ENCODE data around the gene THEMIS2.
A peak's percentile ranks its signal among the peaks of the same experiment; 100 is the strongest.
"Not testable (repeated sequence)": the region's sequence is repeated elsewhere in the genome, so short reads cannot be mapped to it uniquely, and the experiment has no call there.

THEMIS2 gene

DNA sequence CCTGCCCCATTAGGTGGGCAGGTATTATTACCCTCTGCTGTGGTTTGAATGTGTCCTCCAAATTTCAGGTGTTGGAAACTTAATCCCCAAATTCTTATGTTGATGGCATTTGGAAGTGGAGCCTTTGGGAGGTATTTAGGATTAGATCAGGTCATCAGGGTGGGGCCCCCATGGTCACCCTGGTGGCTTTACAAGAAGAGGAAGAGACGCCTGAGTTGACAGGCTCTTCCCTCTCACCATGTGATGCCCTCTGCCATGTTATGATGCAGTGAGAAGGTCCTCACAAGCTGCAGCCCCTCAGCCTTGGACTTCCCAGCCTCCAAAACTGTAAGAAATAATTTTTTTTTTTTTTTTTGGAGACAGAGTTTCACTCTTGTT lies 8.8 kb upstream of the THEMIS2 start:
- DNase-seq: no peak

DNA sequence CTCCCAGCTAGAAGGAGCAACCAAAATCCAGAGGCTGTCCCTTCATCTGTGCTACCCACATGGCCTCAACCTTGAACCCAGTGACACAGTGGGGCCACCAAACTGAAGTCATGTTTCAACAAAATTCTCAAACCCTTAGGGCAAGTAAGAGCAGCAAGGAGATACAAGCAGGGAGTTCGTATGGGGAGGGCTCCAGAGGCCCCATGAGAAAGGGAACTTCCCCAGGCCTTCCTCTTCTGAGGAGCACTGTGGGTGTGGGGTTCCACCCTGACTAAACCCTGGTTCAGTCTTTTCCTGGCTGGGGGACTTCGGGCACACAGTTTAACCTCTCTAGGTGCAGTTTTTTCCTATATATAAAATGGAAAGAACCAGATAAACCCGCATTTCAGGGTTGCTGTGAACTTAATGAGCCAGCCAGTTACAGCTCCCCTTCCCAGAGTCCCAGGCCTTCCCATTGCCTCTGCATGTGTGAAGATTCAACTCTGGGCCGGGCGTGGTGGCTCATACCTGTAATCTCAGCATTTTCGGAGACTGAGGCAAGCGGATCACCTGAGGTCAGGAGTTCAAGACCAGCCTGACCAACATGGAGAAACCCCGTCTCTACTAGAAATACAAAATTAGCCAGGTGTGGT lies 8.0 kb upstream of the THEMIS2 start:
- no peak for DNase-seq

DNA sequence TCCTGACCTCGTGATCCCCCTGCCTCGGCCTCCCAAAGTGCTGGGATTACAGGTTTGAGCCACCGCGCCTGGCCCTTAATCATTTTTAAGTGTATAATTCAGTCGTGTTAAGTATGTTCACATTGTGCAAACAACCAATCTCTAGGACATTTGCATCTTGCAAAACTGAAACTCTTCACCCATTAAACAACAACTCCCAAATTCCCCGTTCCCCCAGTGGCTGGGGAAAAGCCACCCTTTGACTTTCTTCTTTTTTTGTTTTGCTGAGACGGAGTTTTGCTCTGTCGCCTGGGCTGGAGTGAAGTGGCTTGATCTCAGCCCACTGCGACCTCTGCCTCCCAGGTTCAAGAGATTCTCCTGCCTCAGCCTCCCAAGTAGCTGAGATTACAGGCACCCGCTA lies 6.5 kb upstream of the THEMIS2 start:
- DNase-seq: no peak

DNA sequence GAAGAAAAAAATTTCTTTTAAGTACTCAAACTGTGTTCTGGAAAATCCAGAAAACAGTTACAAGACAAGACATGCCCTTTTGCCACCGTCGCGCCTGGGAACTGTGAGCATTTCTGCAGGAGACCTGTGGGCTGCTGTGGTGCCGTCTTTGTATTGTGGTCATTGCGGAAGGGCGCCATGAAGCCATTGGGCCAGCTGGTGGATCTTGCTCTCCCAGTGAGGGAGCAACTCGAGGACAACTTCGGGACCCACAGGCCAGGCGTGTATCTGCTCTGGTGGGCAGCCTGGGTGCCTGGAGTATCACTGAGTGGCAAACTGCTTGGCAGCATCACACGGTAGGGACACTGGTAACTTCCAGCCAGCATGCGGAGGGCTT lies 3.8 kb upstream of the THEMIS2 start:
- DNase-seq: no peak

DNA sequence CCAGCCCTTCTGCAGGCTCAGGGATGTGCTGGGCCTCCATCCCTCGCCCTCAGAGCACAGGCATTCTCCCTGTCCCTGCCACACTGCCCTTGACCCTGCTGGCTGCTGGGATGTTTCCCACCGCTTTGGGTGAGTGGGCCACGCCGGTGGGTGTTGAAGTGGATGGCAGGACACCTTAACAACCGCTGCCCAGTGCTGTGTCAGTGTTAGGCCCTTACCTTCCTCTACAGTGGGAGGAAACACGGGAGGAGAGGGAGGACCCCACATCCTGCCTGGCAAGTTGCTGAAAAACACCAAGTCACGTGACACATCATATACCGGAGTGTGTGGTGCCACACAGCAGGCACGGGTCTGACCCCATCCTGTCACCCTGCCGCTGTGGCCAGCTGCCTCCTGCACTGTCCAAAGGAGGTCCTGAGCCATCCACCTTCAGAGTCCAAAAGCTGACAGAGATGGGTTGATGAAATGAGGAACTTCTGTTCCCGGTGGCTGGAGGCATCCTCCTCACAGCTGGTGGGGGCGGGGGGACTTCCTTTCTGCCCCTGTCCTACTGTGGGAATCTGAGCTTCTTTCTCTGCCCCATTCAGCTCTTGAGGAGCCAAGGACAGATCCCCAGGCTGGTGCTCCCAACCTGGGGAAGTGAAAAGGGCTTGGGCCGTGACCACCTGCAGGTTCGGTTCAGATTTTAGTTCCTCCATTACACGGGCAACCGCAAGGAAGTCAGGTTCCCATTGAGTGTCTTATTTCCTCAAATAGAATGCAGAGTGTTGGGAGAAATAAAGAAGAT lies 3.2 kb upstream of the THEMIS2 start:
- no peak for DNase-seq

DNA sequence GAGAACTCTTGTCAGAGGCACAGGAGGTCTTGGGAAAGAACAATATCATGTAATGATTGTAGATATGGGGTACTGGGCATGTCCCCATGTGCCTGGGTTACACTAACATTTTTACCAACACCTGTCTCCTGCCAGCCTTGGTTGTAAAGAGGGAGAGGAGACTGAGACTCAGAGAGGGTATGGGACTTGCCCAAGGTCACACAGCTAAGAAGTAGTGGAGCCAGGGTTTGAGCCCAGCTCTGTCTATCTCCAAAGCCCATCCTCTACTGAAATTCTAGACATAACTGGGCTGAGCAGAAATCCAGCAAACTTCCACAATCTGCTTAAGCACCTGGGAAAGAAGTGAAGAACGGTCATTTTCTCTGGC lies 2.6 kb upstream of the THEMIS2 start:
- no peak for DNase-seq

DNA sequence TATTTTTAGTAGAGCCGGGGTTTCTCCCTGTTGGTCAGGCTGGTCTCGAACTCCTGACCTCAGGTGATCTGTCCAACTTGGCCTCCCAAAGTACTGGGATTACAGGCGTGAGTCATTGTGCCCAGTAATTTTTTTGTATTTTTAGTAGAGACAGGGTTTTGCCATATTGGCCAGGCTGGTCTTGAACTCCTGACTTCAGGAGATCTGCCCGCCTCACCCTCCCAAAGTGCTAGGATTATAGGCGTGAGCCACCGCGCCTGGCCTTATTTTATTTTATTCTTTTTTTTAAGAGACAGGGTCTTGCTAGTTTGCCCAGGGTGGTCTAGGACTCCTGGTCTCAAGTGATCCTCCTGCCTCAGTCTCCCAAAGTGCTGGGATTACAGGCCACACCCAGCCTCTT lies 1.3 kb upstream of the THEMIS2 start:
- DNase-seq: not testable (repeated sequence)

DNA sequence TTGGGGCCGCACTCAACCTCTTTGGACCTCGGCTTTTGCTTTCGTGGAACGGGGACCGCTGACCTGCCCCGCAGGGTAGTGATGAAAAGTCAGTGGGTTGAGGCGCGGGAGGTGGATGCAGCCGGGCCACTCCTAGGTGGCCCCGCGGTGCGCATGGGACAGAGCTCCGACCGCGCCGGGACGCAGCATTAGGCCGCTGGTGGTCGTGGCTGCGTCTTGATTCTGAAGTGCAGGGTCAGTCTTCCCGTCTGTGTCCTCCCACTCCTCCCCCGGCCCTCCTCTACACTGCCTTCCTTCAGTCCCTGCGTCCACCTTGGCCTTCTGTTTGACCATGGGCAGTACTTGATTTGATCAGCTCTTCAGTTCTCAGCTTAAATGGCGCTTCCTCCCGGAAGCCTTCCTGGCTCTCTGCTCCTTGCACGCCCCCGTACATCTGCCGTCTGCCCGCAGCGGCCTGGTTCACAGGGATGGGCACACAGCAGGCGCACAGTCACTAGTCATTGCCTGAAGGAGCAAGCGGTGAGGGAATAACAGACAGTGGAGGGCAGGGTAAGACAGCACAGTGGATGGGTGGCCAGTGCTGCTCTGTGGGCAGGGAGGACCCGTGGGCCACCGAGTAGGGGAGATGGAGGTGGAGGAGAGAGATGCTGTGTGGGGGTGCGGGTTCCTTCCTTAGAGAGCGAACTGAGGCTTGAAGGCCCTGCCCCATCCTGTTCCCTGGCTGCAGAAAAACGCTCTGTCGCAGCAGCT lies 633 bp downstream of the THEMIS2 start:
- no peak for DNase-seq

DNA sequence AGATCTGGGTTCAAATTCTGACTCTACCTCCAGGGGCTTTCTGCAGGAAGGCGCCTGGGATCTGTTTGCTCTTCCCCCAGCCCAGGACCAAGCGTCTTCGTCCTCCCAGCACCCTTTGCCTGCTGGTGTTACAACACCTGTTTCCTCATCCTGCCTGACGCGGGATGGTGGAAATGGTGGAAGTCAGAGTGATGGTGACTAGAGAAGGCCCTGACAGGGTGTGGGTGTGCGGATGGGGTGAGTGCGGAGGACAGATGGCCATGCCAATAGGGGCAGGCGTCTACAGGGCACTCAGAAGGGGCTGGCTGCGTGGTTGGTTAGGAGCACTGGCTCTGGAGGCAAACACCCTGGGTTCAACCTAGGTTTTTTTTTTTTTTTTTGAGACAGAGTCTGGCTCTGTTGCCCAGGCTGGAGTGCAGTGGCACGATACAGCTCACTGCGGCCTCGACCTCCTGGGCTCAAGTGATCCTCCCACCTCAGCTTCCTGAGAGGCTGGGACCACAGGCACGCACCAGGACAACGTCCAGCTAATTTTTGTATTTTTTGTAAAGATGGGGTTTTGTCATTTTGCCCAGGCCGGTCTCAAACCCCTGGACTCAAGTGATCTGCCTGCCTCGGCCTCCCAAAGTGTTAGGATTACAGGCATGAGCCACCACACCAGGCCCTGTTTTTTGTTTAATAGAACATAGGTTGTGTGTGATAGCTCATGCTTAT lies 1.5 kb downstream of the THEMIS2 start:
- DNase-seq: no peak

DNA sequence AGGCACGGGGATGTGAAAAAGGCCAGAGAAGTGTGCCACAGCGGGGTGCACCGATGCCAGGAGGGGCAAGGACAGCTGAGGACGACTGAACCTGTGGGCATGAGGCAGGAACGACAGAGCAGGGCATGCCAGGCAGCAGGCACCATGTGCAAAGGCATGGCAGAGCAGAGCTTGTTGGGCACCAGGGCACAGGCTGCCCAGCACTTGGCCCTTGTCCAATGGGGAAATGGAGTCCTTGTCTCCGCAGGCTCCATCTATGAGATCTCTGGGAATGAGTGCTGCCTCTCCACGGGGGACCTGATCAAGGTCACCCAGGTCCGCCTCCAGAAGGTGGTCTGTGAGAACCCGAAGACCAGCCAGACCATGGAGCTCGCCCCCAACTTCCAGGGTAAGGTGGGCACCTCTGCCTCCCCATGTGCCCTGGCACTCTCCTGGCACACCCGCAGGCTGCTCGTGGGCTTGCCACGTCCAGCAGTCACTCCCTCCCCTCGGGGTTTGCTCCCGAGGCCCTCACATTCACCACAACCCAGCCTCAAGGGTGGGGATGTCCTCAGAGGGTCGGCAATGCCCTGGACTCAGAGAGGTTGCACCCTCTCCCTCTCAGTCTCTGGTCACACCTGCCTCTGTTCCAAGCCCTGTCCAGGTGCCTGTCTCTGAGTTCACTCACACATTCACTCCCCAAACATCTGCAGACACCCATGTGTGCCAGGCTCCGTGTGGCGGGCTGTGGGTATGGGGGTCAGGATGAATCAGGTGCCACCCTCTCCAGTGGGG lies 4.2 kb downstream of the THEMIS2 start:
- no peak for DNase-seq

DNA sequence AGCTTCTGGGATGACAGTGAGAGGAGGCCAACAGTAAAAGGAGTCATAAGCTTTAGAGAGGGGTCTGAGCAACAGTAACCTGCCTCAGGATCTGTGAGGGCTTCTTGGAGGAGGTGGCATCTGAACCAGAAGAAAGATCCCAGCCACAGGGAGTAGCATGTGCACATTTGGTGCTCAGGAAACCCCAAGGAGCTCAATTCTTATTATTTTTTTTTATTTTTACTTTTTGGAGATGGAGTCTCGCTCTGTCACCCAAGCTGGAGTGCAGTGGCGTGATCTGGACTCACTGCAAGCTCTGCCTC lies 4.7 kb downstream of the THEMIS2 start:
- no peak for DNase-seq

DNA sequence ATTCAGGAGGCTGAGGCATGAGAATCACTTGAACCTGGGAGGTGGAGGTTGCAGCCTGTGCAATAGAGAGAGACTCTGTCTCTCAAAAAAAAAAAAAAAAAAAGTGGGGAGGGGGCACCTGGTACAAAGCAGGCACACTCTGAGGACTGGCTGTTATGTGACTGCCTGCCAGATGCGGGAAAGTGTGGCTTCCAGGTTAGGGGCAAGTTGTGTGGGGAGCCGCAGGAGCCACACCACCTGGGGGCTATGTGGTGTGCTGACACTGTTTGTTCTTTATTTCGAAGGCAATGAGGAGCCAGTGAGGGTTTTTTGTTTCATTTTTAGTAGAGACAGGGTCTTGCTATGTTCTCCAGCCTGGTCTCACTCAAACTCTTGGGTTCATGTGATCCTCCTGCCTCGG lies 5.7 kb downstream of the THEMIS2 start:
- no peak for DNase-seq

DNA sequence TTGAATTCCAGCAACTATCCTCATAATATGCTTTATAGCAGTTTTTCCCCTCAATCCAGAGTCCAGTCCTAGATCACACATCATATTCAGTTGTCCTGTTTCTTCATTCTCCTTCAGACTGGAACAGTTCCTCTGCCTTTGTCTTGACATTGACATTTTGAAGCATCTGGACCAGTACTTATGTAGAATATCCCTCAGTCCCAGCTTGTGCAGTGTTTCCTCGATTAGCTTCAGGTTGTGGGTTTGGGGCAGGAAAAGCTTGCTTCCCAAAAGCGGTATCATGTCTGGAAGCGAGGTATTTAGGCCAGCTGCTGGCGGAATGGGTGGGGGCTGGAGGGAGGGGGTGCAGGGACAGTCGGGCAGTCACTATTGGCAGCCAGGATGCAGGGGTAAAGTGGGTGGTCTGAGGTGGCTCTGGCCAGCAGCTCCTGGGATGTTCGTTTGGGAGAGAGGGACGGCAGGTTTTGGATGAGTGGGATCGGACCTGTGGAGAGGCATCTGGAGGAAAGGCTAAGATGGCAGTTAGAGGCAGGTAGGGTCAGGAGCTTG lies 6.5 kb downstream of the THEMIS2 start:
- no peak for DNase-seq

DNA sequence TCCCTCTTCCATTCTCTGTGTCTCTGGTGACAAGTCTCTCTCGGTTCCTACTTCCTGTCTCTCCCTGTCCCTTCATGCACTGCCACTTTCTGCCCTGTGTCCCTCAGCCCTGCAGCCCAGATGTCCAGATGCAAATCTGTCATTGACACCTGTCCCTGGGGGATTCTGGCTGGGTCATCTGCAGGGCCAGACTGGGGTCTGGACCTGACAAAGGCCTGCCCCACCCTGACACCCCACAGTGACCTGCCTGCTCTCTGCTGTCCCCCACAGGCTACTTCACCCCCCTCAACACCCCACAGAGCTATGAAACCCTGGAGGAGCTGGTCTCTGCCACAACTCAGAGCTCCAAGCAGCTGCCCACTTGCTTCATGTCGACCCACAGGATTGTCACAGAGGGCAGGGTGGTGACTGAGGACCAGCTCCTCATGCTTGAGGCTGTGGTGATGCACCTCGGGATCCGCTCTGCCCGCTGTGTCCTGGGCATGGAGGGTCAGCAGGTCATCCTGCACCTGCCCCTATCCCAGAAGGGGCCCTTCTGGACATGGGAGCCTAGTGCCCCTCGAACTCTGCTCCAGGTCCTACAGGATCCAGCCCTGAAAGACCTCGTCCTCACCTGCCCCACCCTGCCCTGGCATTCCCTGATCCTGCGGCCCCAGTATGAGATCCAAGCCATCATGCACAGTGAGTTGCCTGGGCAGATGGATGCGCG lies 7.2 kb downstream of the THEMIS2 start:
- no peak for DNase-seq

DNA sequence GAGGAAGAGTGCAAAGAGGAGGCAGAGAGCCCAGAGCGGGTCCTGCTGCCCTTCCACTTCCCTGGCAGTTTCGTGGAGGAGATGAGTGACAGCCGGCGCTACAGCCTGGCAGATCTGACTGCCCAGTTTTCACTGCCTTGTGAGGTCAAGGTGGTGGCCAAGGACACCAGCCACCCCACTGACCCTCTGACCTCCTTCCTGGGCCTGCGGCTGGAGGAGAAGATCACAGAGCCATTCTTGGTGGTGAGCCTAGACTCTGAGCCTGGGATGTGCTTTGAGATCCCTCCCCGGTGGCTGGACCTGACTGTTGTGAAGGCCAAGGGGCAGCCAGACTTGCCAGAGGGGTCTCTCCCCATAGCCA lies 10.2 kb downstream of the THEMIS2 start:
- DNase-seq: no peak

DNA sequence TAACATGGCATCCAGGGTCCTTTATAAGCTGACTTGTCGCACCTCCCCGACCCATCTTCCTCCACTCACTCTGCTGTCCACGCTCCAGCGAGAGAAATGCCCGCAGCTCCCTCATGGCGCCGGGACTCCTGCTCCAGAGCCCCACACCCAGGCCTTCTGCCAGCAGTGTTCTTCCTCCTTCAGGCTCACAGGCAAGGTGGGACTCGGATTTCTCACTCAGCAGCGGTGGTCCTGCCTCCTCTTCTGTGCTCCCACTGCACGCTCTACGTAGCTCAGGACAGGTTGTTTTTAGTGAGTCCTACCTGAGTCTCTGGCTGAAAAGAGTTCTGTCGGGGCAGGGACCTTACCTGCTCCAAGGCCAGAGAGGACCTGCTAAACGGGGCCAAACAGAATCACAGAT lies 11.2 kb downstream of the THEMIS2 start:
- DNase-seq: no peak

DNA sequence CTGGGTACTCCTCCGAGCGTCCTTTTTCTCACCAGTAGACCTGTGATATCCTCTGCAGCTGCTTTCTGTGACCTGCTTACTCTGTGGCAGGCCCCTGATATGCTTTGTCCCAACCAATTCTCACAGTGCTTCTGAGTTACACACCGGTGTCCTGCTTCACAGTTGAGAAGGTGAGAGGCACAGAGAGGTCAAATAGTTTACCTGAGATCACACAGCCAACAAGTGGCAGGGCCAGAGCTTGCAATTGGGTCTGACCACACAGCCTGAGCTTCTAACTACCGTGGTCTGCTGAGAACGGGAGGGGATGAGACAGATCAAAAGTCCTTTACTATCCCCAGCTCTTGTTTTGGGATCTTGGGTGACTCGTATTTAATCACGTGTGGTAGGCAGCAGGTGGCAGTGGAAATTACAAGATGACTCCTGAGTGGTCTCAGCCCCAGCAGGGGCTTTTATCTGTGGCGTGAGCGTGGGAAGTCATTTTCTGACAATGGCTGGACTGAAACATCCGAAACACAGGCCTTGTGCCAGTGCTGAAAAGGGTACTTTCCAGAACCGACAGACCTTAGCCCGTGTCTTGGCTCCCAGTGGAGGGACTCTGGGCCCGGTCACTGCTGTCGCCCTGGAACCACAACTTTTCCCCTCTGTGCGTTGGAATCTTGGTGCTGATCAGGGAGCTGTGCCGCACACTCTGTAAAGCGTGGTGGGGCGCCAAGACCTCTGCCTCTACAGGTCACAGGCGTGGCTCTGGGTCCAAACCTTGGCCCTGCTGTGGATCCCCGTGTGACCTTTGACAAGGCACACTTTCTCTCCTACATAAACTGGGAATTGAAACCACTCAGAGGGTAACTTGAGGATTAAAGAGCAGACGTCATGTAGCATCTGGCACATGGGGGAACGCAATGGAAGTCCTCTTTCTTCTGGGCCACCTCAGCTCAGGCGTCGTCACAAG lies 11.9 kb downstream of the THEMIS2 start:
- no peak for DNase-seq

DNA sequence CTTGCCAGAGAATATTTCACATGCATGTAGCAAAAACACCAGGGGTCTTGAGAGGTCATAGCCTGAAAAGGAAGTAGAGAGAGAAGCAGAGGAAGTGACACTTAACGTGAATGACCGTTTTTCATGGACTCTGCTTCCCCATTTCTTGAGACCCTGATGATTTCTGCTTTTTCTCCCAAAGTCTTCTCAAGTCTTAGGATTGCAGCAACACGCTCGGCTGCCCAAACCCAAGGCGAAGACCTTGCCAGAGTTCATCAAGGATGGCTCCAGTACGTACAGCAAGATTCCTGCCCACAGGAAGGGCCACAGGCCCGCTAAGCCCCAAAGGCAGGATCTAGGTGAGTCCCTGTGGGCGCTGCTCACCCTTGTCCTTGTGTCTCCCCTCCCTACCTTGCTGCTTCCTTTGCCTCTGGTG lies 12.8 kb downstream of the THEMIS2 start:
- DNase-seq: peak; percentile 17

DNA sequence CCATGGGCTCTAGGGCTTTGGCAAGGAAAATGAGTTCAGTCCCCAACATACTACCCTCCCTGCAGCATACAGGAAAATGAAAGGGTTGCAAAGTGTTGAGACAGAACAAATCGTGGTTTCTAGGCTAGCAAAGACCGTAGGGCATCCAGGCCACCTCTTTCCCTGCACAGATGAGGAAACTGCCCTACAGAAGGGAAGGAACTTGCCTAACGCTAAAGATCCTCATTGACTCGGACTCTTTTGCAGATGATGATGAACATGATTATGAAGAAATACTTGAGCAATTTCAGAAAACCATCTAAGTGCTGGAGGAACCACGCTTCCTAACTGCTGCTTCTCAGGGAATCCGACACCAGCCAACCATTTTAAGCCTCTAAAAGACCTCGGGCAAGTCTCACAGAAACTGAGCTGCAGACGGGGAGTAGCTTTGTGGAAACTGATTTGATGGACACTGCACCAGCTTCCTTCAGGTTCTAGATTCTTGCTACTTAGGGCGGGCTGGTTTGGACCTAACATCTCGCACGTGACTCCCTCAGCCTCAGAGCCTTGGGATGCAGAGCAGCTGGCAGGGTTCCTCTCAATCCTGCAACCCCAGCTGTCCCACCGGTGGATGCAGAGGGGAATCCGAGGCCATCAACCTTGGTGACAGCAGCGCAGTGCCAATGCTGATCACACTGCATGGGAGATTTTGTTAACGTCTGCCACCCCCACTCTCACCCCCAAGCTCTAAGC lies 13.4 kb downstream of the THEMIS2 start:
- DNase-seq: no peak

DNA sequence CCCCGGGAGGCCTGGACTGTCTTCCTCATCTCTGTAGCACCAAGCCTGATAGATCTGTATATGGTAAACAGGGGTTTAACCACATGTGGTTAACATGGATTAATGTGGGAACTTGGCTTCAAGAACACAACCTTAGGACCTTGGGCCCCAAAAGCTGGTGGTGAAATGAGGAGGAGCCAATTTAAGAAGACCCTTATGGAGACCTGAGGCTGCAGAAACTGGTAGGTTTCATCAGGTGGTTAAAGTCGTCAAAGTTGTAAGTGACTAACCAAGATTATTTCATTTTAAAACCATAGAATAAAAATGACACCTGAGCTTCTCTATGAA lies 14.0 kb downstream of the THEMIS2 start:
- DNase-seq: no peak

Measured in midbrain (tissue), 1 donor.